DOHH2 (cell line): Measurements from ENCODE around the gene ALDH5A1.

Experiments used
- EZH2phosphoT487 ChIP-seq: fragments of 200-600 bp; sonication (generic); IDR thresholded peaks from 2 replicates; pipeline ENCODE4 v1.6.1; 2017; ENCODE audit warnings: borderline replicate concordance, mild to moderate bottlenecking, antibody characterized with exemption, low read length, moderate library complexity, mixed read lengths
- TF ChIP-seq, protein P1 (sequence below): fragments of 200-600 bp; sonication (generic); IDR thresholded peaks from one replicate; pipeline ENCODE4 v1.5.1; 2014; ENCODE audit warnings: antibody characterized with exemption, mild to moderate bottlenecking, low read depth, low read length; ENCODE audit not compliant: poor library complexity, severe bottlenecking

GRCh38 chr6:24489881-24490280 is 4.9 kb upstream of the ALDH5A1 start:
- TF ChIP-seq, protein P1, sequence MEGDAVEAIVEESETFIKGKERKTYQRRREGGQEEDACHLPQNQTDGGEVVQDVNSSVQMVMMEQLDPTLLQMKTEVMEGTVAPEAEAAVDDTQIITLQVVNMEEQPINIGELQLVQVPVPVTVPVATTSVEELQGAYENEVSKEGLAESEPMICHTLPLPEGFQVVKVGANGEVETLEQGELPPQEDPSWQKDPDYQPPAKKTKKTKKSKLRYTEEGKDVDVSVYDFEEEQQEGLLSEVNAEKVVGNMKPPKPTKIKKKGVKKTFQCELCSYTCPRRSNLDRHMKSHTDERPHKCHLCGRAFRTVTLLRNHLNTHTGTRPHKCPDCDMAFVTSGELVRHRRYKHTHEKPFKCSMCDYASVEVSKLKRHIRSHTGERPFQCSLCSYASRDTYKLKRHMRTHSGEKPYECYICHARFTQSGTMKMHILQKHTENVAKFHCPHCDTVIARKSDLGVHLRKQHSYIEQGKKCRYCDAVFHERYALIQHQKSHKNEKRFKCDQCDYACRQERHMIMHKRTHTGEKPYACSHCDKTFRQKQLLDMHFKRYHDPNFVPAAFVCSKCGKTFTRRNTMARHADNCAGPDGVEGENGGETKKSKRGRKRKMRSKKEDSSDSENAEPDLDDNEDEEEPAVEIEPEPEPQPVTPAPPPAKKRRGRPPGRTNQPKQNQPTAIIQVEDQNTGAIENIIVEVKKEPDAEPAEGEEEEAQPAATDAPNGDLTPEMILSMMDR: no peak
- TF ChIP-seq EZH2phosphoT487: no peak
